Measurements from ENCODE around the gene BPI. TPM values are rescaled to one million over a fixed set of nuclear protein-coding genes. Genes with fewer than 3 reads are reported as not detected.
A peak's percentile ranks its signal among the peaks of the same experiment; 100 is the strongest.

The BPI gene
- polyA plus RNA-seq, 1 experiment, result 0.04 TPM

GRCh38 chr20:38321959-38322598 is 18.1 kb downstream of the BPI start:
- Histone ChIP-seq H3K27ac (ENCODE audit: low read depth, low read length) (no peak overlapping the region), H3K9me3 (ENCODE audit: control insufficient read depth, insufficient read depth, low read length) (no peaks in the 10 kb centered on the region), H3K27me3 (ENCODE audit: control insufficient read depth, insufficient read depth, low read length) (peaks cover 24% of the 10 kb centered on the region), H3K4me3 (ENCODE audit: low read depth, low read length) (no peak overlapping the region)
- ChIA-PET CTCF (interaction anchor here (0.6 to 1.8 kb wide), 10 partner anchors 15 to 261 kb away, joined by 3 to 9 read pairs (median 4); no protein-coding TSS in a partner anchor), POLR2A (no interaction called here)
- peak; percentile 73 for TF ChIP-seq CTCF (IDR thresholded peaks at IDR 0.05; ENCODE audit: low read depth, low read length)
- peak; percentile 45 for DNase-seq (ENCODE audit: low read depth, low spot score)

GRCh38 chr20:38324159-38324558 is 20.2 kb downstream of the BPI start:
- H3K27me3 ChIP-seq (ENCODE audit: control insufficient read depth, insufficient read depth, low read length), result peaks cover 33% of the 10 kb centered on the region
- no peaks in the 10 kb centered on the region for H3K9me3 ChIP-seq (ENCODE audit: control insufficient read depth, insufficient read depth, low read length)
- no peak overlapping the region for H3K27ac ChIP-seq (ENCODE audit: low read depth, low read length)
- DNase-seq (ENCODE audit: low read depth, low spot score), result no peak
- ChIA-PET CTCF (interaction anchor here (1.7 to 3.5 kb wide), 2 partner anchors 94 to 103 kb away, joined by 7 to 25 read pairs; no protein-coding TSS in a partner anchor), POLR2A (interaction anchor here (0.5 kb wide), 1 partner anchor 86 kb away, joined by 3 read pairs; no protein-coding TSS in a partner anchor)
- TF ChIP-seq CTCF (IDR thresholded peaks at IDR 0.05; ENCODE audit: low read depth, low read length), result no peak
- no peak overlapping the region for H3K4me3 ChIP-seq (ENCODE audit: low read depth, low read length)

DNA sequence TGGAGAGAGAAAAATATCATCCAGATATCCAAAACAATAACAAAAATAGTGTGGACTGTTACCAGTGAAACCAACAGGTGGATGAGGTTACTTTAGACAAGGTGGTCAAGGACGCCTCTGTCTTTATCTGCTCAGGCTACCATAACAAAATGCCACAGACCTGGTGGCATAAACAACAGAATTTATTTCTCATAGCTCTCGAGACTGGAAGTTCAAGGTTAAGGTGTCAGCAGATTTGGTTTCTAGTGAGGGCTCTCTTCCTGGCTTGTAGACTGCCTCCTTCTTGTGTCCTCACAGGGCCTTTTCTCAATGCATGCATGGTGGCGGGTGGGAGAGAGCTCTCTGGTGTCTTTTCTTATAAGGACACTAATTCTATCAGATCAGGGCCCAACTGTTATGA is 21.2 kb downstream of the BPI start:
- ChIA-PET POLR2A (no interaction called here), CTCF (interaction anchor here (0.8 to 3.5 kb wide), 3 partner anchors 22 to 102 kb away, joined by 3 to 25 read pairs (median 3); partner anchors contain the start of gene BPI)
- H3K27me3 ChIP-seq (ENCODE audit: control insufficient read depth, insufficient read depth, low read length), result peaks cover 37% of the 10 kb centered on the region
- no peak for DNase-seq (ENCODE audit: low read depth, low spot score)
- H3K27ac ChIP-seq (ENCODE audit: low read depth, low read length), result no peak overlapping the region
- no peaks in the 10 kb centered on the region for H3K9me3 ChIP-seq (ENCODE audit: control insufficient read depth, insufficient read depth, low read length)
- no peak for TF ChIP-seq CTCF (IDR thresholded peaks at IDR 0.05; ENCODE audit: low read depth, low read length)
- no peak overlapping the region for H3K4me3 ChIP-seq (ENCODE audit: low read depth, low read length)

DNA sequence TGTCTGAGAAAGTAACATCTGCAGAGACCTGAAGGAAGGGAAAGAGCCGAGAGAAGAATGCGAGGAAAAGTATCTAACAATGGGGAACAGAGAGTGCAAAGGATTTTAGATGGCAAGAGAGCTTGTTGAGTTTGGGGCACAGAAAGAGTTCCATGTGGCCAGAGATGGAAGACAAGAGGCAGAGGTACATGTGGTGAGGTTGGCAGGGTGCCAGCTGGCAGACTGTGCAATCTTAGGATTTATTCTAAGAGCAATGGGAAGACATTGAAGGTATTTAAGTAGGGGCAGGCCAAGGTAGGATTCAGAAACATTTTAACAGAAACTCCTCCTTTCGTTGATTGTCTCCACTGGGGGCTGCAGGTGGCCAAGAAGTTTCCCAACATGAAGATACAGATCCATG is 21.9 kb downstream of the BPI start:
- Histone ChIP-seq H3K27ac (ENCODE audit: low read depth, low read length) (no peak overlapping the region), H3K27me3 (ENCODE audit: control insufficient read depth, insufficient read depth, low read length) (peaks cover 37% of the 10 kb centered on the region), H3K9me3 (ENCODE audit: control insufficient read depth, insufficient read depth, low read length) (no peaks in the 10 kb centered on the region), H3K4me3 (ENCODE audit: low read depth, low read length) (no peak overlapping the region)
- DNase-seq (ENCODE audit: low read depth, low spot score), result no peak
- ChIA-PET CTCF (interaction anchor here (0.8 to 3.5 kb wide), 2 partner anchors 96 to 103 kb away, joined by 3 to 25 read pairs; no protein-coding TSS in a partner anchor), POLR2A (no interaction called here)
- no peak for TF ChIP-seq CTCF (IDR thresholded peaks at IDR 0.05; ENCODE audit: low read depth, low read length)

DNA sequence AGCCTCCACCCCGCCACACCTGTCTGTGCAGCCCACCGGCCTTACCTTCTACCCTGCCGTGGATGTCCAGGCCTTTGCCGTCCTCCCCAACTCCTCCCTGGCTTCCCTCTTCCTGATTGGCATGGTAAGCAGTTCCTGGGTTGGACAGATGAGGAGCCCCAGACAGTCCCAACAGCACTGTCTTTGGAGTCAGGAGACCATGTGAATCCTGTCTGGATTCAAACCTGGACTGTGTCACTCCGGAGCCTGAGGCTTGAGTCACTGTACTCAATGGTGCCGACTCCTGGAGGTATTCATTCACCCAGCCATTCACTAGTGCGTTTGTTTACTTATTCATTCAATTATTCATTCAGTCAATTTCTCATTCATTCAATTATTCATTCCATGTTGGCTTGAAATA is 22.4 kb downstream of the BPI start:
- no peak for TF ChIP-seq CTCF (IDR thresholded peaks at IDR 0.05; ENCODE audit: low read depth, low read length)
- ChIA-PET CTCF (no interaction called here), POLR2A (no interaction called here)
- no peak for DNase-seq (ENCODE audit: low read depth, low spot score)
- Histone ChIP-seq H3K9me3 (ENCODE audit: control insufficient read depth, insufficient read depth, low read length) (no peaks in the 10 kb centered on the region), H3K27me3 (ENCODE audit: control insufficient read depth, insufficient read depth, low read length) (peaks cover 37% of the 10 kb centered on the region), H3K4me3 (ENCODE audit: low read depth, low read length) (no peak overlapping the region), H3K27ac (ENCODE audit: low read depth, low read length) (no peak overlapping the region)

Data from AG04450 (cell line).